CD4-positive, alpha-beta T cell (primary cell): Measurements from ENCODE around the gene CEP131. TPM values are rescaled to one million over a fixed set of nuclear protein-coding genes. Genes with fewer than 3 reads are reported as not detected.

Source experiments
- ATAC-seq: fragments of 200-7000 bp; cut with Tn5 transposase; one replicate; pipeline ENCODE4 v1.10.0; 2022; ENCODE audit warnings: mild to moderate bottlenecking; ENCODE audit not compliant: poor library complexity
- CTCF ChIA-PET: fragments of 350-600 bp; sonication (Branson Sonifier 250); formaldehyde crosslinking; loops from one replicate; lab custom pipeline; 2021; ENCODE audit warnings: antibody characterized with exemption, inconsistent platforms; lab: Charles Lee
- POLR2A ChIA-PET: fragments of 350-600 bp; sonication (Branson Sonifier 250); formaldehyde crosslinking; loops from one replicate; lab custom pipeline; 2021; ENCODE audit warnings: antibody characterized with exemption, inconsistent platforms; lab: Charles Lee
- DNase-seq, 14 experiments: peaks; one replicate each; pipeline ENCODE4 v3.0.0-alpha.2; 2013 to 2020; ENCODE audit warnings: mixed read lengths in 2 of 14
- H3K27ac ChIP-seq, 2 donors: one replicate each; pipeline versions ENCODE4 v1.5.1 to v1.7.0; 2013; ENCODE audit warnings: low read length in 2 of 2, low read depth in 1 of 2, mild to moderate bottlenecking in 1 of 2
- H3K27me3 ChIP-seq, 2 experiments: 1 replicate in 1 of 2; 2 replicates in 1 of 2; pipeline versions ENCODE4 v1.6.1 to v1.7.0; 2013; ENCODE audit warnings: low read length in 2 of 2, control low read depth in 1 of 2, mild to moderate bottlenecking in 1 of 2, moderate library complexity in 1 of 2; ENCODE audit not compliant: insufficient read depth in 2 of 2, control insufficient read depth in 1 of 2
- H3K36me3 ChIP-seq: one replicate; pipeline ENCODE4 v1.6.1; 2013; ENCODE audit warnings: low read length, control low read depth; ENCODE audit not compliant: insufficient read depth
- H3K4me1 ChIP-seq: one replicate; pipeline ENCODE4 v1.6.1; 2013; ENCODE audit warnings: low read length, control low read depth; ENCODE audit not compliant: insufficient read depth
- H3K4me3 ChIP-seq: one replicate; pipeline ENCODE4 v1.5.1; 2013; ENCODE audit warnings: mild to moderate bottlenecking, low read length, moderate library complexity
- H3K9me3 ChIP-seq, 2 experiments: 1 replicate in 1 of 2; 2 replicates in 1 of 2; pipeline versions ENCODE4 v1.6.1 to v1.7.0; 2013; ENCODE audit warnings: low read length in 2 of 2, mild to moderate bottlenecking in 2 of 2, control low read depth in 1 of 2, moderate library complexity in 1 of 2; ENCODE audit not compliant: control insufficient read depth in 1 of 2, insufficient read depth in 1 of 2
- H3K27ac Mint-ChIP-seq: one replicate; pipeline ENCODE4 v1.8.0; 2020; ENCODE audit warnings: mixed read lengths
- H3K27me3 Mint-ChIP-seq: one replicate; pipeline ENCODE4 v1.8.0; 2021; ENCODE audit warnings: mixed read lengths
- H3K36me3 Mint-ChIP-seq: one replicate; pipeline ENCODE4 v1.8.0; 2021; ENCODE audit warnings: low read depth, mixed read lengths
- H3K4me1 Mint-ChIP-seq: one replicate; pipeline ENCODE4 v1.8.0; 2021; ENCODE audit warnings: low read depth, mixed read lengths
- H3K4me3 Mint-ChIP-seq: one replicate; pipeline ENCODE4 v1.8.0; 2020; ENCODE audit warnings: mild to moderate bottlenecking, mixed read lengths
- H3K9me3 Mint-ChIP-seq: one replicate; pipeline ENCODE4 v1.8.0; 2020; ENCODE audit warnings: mixed read lengths
- CTCF ChIP-seq: fragments of 200-600 bp; IDR thresholded peaks from one replicate; pipeline ENCODE4 v1.8.0; 2022; ENCODE audit warnings: antibody characterized with exemption, mild to moderate bottlenecking
- intact Hi-C, 2 experiments: fragments of 100-400 bp; cut with DNase I in 1 of 2; cut with micrococcal nuclease in 1 of 2; formaldehyde crosslinking; loops; one replicate each; pipeline versions ENCODE4 v1.15.1 to v1.9.0; 2023 to 2025; cut with DNase I, micrococcal nuclease
- total RNA-seq, 174 experiments: library from RNA in 2 of 174; stranded (reverse) in 2 of 174; gene quantifications; one replicate each; pipeline ENCODE4 v1.2.3 and lab custom pipeline; 2021 to 2026

CEP131 gene
- total RNA-seq, 2 experiments from 2014 or later, result 11.2 to 12.3 TPM

- Histone ChIP-seq H3K4me1 (peaks cover 7% of the 10 kb centered on the region), H3K27ac (no peak overlapping the region), H3K36me3 (no peaks in the 10 kb centered on the region), H3K9me3 (no peaks in the 10 kb centered on the region), H3K4me3 (no peak overlapping the region), H3K27me3 (no peaks in the 10 kb centered on the region)
- Mint-ChIP-seq H3K4me3 (no peak overlapping the region), H3K4me1 (no peaks in the 10 kb centered on the region), H3K9me3 (no peaks in the 10 kb centered on the region), H3K27me3 (peaks cover 6% of the 10 kb centered on the region), H3K36me3 (no peaks in the 10 kb centered on the region), H3K27ac (no peak overlapping the region)
- ChIA-PET CTCF (no interaction called here), POLR2A (no interaction called here)
- intact Hi-C loops, result no loop called here
- ATAC-seq (no peak), DNase-seq (peak in 2 of 14 experiments; percentile 63 to 66)
- TF ChIP-seq CTCF, result no peak
Measured at GRCh38 chr17:81150377-81151077, 72.2 kb downstream of the CEP131 start.

DNA sequence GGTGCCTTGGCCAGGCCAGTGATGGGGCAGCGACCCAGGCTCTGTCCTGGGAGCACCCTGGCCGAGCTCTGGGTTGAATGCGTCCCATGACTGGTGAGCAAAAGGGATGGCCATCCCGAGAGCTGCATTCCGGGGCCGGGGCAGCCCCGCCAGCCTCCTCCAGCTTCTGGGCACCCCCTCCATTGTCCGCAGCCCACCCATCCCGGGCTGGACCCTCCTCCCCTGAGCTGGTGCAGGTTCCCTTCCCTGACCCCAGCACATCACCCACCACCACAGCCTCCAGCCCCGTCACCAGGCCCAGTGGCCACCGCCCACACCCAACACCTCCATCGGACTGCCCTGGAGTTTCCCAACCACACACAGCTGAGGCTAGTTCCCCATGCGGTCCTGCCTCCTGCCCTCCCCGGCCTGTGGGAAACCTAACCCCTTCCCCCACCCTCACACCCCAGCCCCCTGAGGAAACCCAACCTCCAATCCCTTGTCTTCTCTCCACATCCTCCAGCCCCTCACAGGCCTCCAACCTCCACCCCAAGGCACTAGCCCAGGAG lies 73.7 kb downstream of the CEP131 start:
- H3K36me3 Mint-ChIP-seq, result no peaks in the 10 kb centered on the region

GRCh38 chr17:81148571-81148970 lies 74.2 kb downstream of the CEP131 start:
- H3K4me1 ChIP-seq, result peaks cover 7% of the 10 kb centered on the region
- Mint-ChIP-seq H3K4me3 (no peak overlapping the region), H3K27me3 (peaks cover 6% of the 10 kb centered on the region), H3K9me3 (no peaks in the 10 kb centered on the region), H3K36me3 (no peaks in the 10 kb centered on the region), H3K4me1 (no peaks in the 10 kb centered on the region), H3K27ac (no peak overlapping the region)
- H3K36me3 ChIP-seq, result no peaks in the 10 kb centered on the region
- peaks cover 0 to 3% of the 10 kb centered on the region in 2 experiments for H3K27me3 ChIP-seq
- CTCF ChIA-PET, result no interaction called here
- intact Hi-C loops, result no loop called here
- POLR2A ChIA-PET, result no interaction called here
- no peak overlapping the region for H3K4me3 ChIP-seq
- no peaks in the 10 kb centered on the region for H3K9me3 ChIP-seq
- no peak for TF ChIP-seq CTCF
- ATAC-seq, result no peak
- no peak overlapping the region for H3K27ac ChIP-seq
- DNase-seq, result no peak

More for the DNA sequence above, 73.7 kb downstream of the CEP131 start:
- ChIA-PET POLR2A (no interaction called here), CTCF (no interaction called here)
- H3K4me1 Mint-ChIP-seq, result no peaks in the 10 kb centered on the region
- DNase-seq (peak in 1 of 14 experiments; percentile 50), ATAC-seq (no peak)
- H3K27ac Mint-ChIP-seq, result no peak overlapping the region
- no peak overlapping the region for H3K27ac ChIP-seq
- H3K36me3 ChIP-seq, result no peaks in the 10 kb centered on the region
- TF ChIP-seq CTCF, result no peak
- no peak overlapping the region for H3K4me3 ChIP-seq
- H3K4me3 Mint-ChIP-seq, result no peak overlapping the region
- H3K27me3 ChIP-seq, result peaks cover 0 to 2% of the 10 kb centered on the region in 2 experiments
- no peaks in the 10 kb centered on the region for H3K9me3 ChIP-seq
- intact Hi-C loops, result no loop called here
- H3K27me3 Mint-ChIP-seq, result peaks cover 6% of the 10 kb centered on the region
- peaks cover 7% of the 10 kb centered on the region for H3K4me1 ChIP-seq
- H3K9me3 Mint-ChIP-seq, result no peaks in the 10 kb centered on the region
